Stimulated activated CD4-positive, alpha-beta T cell treated with anti-CD3 and anti-CD28 coated beads, Interleukin-15, amount 100 ng/mL, for 48 hours (primary cell): ENCODE data around the gene NDUFA1.
"Not testable (repeated sequence)": the region's sequence is repeated elsewhere in the genome, so short reads cannot be mapped to it uniquely, and the experiment has no call there.

Source experiments
- DNase-seq, 2 donors: peaks; one replicate each; pipeline ENCODE4 v3.0.0-alpha.2; 2020; ENCODE audit warnings: low read depth in 2 of 2

Gene NDUFA1

GRCh38 chrX:119900976-119901375 lies 29.3 kb downstream of the NDUFA1 start:
- DNase-seq: no peak

GRCh38 chrX:119916310-119916709 lies 44.7 kb downstream of the NDUFA1 start:
- DNase-seq: no peak

GRCh38 chrX:119917877-119918276 lies 46.2 kb downstream of the NDUFA1 start:
- no peak for DNase-seq

- no peak for DNase-seq
These were observed 48.4 kb downstream of the NDUFA1 start for GRCh38 chrX:119919835-119920585.

- DNase-seq: not testable (repeated sequence)
These were observed 50.8 kb downstream of the NDUFA1 start for GRCh38 chrX:119922391-119922790.
